SK-N-SH treated with all-trans-retinoic acid at 6 μM for 48 hours (cell line): ENCODE results near the gene EDAR.

Experiments used
- ATAC-seq: fragments of 200-7000 bp; cut with Tn5 transposase; 3 replicates; pipeline ENCODE4 v1.9.1; 2020; ENCODE audit warnings: mild to moderate bottlenecking, moderate library complexity
- BACH2 ChIP-seq: fragments of 250-450 bp; sonication (Bioruptor Pico); IDR thresholded peaks from 2 replicates; pipeline ENCODE4 v1.9.0; 2021; ENCODE audit warnings: mild to moderate bottlenecking, borderline replicate concordance
- CSDC2 ChIP-seq: fragments of 250-450 bp; sonication (Bioruptor Pico); IDR thresholded peaks from 2 replicates; pipeline ENCODE4 v1.5.0; 2020; ENCODE audit warnings: mild to moderate bottlenecking, moderate library complexity
- ESRRG ChIP-seq: fragments of 250-450 bp; sonication (Bioruptor Pico); IDR thresholded peaks from 2 replicates; pipeline ENCODE4 v1.6.1; 2021; ENCODE audit warnings: mild to moderate bottlenecking
- GLIS3 ChIP-seq: fragments of 250-450 bp; sonication (Bioruptor Pico); IDR thresholded peaks from 2 replicates; pipeline ENCODE4 v1.5.0; 2020; ENCODE audit warnings: mild to moderate bottlenecking, moderate library complexity
- OSR1 ChIP-seq: fragments of 250-450 bp; sonication (Bioruptor Pico); IDR thresholded peaks from 2 replicates; pipeline ENCODE4 v1.8.0; 2022; ENCODE audit warnings: moderate library complexity, mild to moderate bottlenecking, inconsistent platforms
- PPARA ChIP-seq: fragments of 250-450 bp; sonication (Bioruptor Pico); IDR thresholded peaks from 2 replicates; pipeline ENCODE4 v1.5.0; 2020; ENCODE audit warnings: mild to moderate bottlenecking, borderline replicate concordance
- RARB ChIP-seq: fragments of 250-450 bp; sonication (Bioruptor Pico); IDR thresholded peaks from 2 replicates; pipeline ENCODE4 v1.8.0; 2021; ENCODE audit warnings: mild to moderate bottlenecking, moderate library complexity
- SNAI2 ChIP-seq: fragments of 250-450 bp; sonication (Bioruptor Pico); IDR thresholded peaks from 2 replicates; pipeline ENCODE4 v1.5.0; 2020; ENCODE audit warnings: mild to moderate bottlenecking, moderate library complexity
- TOX ChIP-seq: fragments of 250-450 bp; sonication (Bioruptor Pico); IDR thresholded peaks from 2 replicates; pipeline ENCODE4 v1.8.0; 2021; ENCODE audit warnings: mild to moderate bottlenecking, moderate library complexity, borderline replicate concordance
- ZC3H10 ChIP-seq: fragments of 250-450 bp; sonication (Bioruptor Pico); IDR thresholded peaks from 2 replicates; pipeline ENCODE4 v1.5.1; 2021; ENCODE audit warnings: mild to moderate bottlenecking, moderate library complexity
- ZFP3 ChIP-seq: fragments of 250-450 bp; sonication (Bioruptor Pico); IDR thresholded peaks from 2 replicates; pipeline ENCODE4 v1.5.0; 2020; ENCODE audit warnings: mild to moderate bottlenecking, moderate library complexity
- ZFP30 ChIP-seq: fragments of 450-650 bp; formaldehyde crosslinking; IDR thresholded peaks from 2 replicates; pipeline ENCODE4 v1.5.0; 2022; ENCODE audit warnings: mild to moderate bottlenecking, moderate library complexity
- ZNF565 ChIP-seq: fragments of 450-650 bp; formaldehyde crosslinking; conservative IDR thresholded peaks from 2 replicates; pipeline ENCODE4 v1.5.0; 2020; ENCODE audit warnings: low read depth, mild to moderate bottlenecking, moderate library complexity
- ZNF70 ChIP-seq: fragments of 450-650 bp; formaldehyde crosslinking; IDR thresholded peaks from 2 replicates; pipeline ENCODE4 v1.5.0; 2020; ENCODE audit warnings: mild to moderate bottlenecking, moderate library complexity
- ZNF8 ChIP-seq: fragments of 450-650 bp; formaldehyde crosslinking; IDR thresholded peaks from 2 replicates; pipeline ENCODE4 v1.5.0; 2020; ENCODE audit warnings: mild to moderate bottlenecking, moderate library complexity
- TF ChIP-seq, protein P1 (sequence below): fragments of 250-450 bp; sonication (Bioruptor Pico); IDR thresholded peaks from 2 replicates; pipeline ENCODE4 v1.8.0; 2021; ENCODE audit warnings: low read depth, mild to moderate bottlenecking, moderate library complexity, borderline replicate concordance
- TF ChIP-seq, protein P2 (sequence below): fragments of 250-450 bp; sonication (Bioruptor Pico); IDR thresholded peaks from 2 replicates; pipeline ENCODE4 v1.5.0; 2020; ENCODE audit warnings: mild to moderate bottlenecking, moderate library complexity
- TF ChIP-seq, protein P3 (sequence below): fragments of 250-450 bp; sonication (Bioruptor Pico); IDR thresholded peaks from 2 replicates; pipeline ENCODE4 v1.5.1; 2021; ENCODE audit warnings: mild to moderate bottlenecking, moderate library complexity
- TF ChIP-seq, protein P4 (sequence below): fragments of 250-450 bp; sonication (Bioruptor Pico); IDR thresholded peaks from 2 replicates; pipeline ENCODE4 v1.5.1; 2020; ENCODE audit warnings: low read depth, mild to moderate bottlenecking, moderate library complexity
- TF ChIP-seq, protein P5 (sequence below): fragments of 250-450 bp; sonication (Bioruptor Pico); IDR thresholded peaks from 2 replicates; pipeline ENCODE4 v1.8.0; 2020; ENCODE audit warnings: mild to moderate bottlenecking, moderate library complexity, borderline replicate concordance

Gene EDAR

DNA sequence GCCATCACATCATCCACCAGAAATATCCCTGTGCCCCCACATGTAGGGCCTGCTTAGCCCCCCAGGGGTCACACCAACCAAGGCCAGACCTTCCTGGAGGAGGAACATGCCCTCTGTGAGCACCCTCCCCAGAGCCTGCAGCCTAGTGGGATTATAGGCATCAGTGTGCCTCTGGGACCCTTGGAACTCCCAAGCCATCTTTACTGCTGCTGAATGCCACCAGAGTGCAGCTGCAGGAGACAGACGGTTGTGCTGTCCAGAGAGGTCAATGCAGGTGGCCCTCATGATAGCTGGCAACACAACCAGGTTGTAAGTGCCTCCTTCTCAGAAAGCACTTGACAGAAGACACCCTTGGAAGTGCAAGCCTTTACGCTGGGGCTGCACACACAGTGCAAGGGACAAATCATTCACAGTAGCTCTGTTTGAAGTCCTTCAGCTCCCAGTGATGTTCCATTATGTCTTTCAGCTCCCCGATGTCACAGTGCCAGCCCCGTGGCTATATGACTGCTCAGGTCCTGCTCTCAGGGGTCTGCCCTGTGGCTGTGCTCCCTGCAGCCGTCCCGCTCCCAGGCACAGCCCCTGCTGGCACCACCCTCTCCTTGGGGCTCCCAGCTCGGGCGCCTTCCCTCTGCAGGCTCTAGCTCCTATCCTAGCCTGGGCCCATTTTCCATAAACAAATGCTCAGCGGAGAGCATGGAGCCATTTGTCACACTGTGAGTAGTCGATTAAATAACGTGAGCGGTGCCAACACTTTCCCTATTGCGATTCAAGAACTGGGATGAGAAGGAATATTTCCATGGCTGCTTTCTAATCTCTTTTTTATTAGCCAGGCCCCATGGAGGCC lies 65.1 kb downstream of the EDAR start:
- no peak for ATAC-seq
- TF ChIP-seq PPARA (CRISPR knock-in tag) (no peak), CSDC2 (no peak), ESRRG (CRISPR knock-in tag) (no peak), OSR1 (CRISPR knock-in tag) (no peak), SNAI2 (CRISPR knock-in tag) (no peak), ZNF70 (CRISPR knock-in tag) (no peak)
- TF ChIP-seq, protein P1, sequence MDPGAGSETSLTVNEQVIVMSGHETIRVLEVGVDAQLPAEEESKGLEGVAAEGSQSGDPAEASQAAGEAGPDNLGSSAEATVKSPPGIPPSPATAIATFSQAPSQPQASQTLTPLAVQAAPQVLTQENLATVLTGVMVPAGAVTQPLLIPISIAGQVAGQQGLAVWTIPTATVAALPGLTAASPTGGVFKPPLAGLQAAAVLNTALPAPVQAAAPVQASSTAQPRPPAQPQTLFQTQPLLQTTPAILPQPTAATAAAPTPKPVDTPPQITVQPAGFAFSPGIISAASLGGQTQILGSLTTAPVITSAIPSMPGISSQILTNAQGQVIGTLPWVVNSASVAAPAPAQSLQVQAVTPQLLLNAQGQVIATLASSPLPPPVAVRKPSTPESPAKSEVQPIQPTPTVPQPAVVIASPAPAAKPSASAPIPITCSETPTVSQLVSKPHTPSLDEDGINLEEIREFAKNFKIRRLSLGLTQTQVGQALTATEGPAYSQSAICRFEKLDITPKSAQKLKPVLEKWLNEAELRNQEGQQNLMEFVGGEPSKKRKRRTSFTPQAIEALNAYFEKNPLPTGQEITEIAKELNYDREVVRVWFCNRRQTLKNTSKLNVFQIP (CRISPR knock-in tag) = no peak

DNA sequence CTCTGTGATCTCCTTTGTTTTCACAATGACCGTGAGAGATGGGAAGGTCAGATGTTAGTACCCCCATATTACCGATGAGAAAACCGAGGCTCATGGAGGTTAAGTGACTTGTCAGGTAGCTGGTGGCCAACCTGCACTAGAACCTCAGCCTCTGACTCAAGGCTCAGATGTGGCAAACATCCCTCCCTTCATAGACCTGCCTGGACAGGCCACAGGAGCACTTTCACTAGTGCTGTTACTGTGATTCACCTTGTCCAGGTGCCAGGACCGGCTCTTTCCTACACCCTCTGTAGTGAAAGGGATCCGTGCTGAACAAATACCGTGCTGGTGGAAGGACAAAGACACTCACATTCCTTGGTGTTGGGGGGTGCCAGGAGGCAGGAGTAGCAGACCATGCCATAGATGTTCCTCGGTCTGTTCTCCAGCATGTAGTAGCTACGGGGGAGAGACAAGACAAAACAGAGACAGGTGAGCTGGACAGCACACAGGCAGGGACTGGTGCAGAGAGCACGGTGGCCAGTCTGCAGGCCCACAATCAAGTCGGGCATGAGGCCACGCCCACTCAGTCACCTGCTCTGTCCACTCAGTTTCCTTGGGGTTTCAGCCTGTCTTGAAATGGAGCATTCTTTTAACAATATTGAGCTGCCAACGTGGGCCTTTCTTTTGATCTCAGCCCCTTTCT lies 65.9 kb downstream of the EDAR start:
- TF ChIP-seq, protein P2, sequence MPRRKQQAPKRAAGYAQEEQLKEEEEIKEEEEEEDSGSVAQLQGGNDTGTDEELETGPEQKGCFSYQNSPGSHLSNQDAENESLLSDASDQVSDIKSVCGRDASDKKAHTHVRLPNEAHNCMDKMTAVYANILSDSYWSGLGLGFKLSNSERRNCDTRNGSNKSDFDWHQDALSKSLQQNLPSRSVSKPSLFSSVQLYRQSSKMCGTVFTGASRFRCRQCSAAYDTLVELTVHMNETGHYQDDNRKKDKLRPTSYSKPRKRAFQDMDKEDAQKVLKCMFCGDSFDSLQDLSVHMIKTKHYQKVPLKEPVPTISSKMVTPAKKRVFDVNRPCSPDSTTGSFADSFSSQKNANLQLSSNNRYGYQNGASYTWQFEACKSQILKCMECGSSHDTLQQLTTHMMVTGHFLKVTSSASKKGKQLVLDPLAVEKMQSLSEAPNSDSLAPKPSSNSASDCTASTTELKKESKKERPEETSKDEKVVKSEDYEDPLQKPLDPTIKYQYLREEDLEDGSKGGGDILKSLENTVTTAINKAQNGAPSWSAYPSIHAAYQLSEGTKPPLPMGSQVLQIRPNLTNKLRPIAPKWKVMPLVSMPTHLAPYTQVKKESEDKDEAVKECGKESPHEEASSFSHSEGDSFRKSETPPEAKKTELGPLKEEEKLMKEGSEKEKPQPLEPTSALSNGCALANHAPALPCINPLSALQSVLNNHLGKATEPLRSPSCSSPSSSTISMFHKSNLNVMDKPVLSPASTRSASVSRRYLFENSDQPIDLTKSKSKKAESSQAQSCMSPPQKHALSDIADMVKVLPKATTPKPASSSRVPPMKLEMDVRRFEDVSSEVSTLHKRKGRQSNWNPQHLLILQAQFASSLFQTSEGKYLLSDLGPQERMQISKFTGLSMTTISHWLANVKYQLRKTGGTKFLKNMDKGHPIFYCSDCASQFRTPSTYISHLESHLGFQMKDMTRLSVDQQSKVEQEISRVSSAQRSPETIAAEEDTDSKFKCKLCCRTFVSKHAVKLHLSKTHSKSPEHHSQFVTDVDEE = no peak
- TF ChIP-seq ZFP3 (CRISPR knock-in tag) = no peak
- TF ChIP-seq PPARA (CRISPR knock-in tag) = no peak
- TF ChIP-seq, protein P3, sequence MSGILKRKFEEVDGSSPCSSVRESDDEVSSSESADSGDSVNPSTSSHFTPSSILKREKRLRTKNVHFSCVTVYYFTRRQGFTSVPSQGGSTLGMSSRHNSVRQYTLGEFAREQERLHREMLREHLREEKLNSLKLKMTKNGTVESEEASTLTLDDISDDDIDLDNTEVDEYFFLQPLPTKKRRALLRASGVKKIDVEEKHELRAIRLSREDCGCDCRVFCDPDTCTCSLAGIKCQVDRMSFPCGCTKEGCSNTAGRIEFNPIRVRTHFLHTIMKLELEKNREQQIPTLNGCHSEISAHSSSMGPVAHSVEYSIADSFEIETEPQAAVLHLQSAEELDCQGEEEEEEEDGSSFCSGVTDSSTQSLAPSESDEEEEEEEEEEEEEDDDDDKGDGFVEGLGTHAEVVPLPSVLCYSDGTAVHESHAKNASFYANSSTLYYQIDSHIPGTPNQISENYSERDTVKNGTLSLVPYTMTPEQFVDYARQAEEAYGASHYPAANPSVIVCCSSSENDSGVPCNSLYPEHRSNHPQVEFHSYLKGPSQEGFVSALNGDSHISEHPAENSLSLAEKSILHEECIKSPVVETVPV = no peak
- no peak for TF ChIP-seq BACH2
- no peak for TF ChIP-seq ZNF565
- TF ChIP-seq RARB (CRISPR knock-in tag) = no peak
- TF ChIP-seq SNAI2 (CRISPR knock-in tag) = no peak
- TF ChIP-seq, protein P1 (CRISPR knock-in tag) = no peak
- TF ChIP-seq ZNF8 (CRISPR knock-in tag) = no peak
- no peak for TF ChIP-seq ZNF70 (CRISPR knock-in tag)
- no peak for TF ChIP-seq TOX (CRISPR knock-in tag)
- TF ChIP-seq, protein P4, sequence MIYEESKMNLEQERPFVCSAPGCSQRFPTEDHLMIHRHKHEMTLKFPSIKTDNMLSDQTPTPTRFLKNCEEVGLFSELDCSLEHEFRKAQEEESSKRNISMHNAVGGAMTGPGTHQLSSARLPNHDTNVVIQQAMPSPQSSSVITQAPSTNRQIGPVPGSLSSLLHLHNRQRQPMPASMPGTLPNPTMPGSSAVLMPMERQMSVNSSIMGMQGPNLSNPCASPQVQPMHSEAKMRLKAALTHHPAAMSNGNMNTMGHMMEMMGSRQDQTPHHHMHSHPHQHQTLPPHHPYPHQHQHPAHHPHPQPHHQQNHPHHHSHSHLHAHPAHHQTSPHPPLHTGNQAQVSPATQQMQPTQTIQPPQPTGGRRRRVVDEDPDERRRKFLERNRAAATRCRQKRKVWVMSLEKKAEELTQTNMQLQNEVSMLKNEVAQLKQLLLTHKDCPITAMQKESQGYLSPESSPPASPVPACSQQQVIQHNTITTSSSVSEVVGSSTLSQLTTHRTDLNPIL (CRISPR knock-in tag) = no peak
- TF ChIP-seq ZFP30 = no peak
- TF ChIP-seq, protein P5, sequence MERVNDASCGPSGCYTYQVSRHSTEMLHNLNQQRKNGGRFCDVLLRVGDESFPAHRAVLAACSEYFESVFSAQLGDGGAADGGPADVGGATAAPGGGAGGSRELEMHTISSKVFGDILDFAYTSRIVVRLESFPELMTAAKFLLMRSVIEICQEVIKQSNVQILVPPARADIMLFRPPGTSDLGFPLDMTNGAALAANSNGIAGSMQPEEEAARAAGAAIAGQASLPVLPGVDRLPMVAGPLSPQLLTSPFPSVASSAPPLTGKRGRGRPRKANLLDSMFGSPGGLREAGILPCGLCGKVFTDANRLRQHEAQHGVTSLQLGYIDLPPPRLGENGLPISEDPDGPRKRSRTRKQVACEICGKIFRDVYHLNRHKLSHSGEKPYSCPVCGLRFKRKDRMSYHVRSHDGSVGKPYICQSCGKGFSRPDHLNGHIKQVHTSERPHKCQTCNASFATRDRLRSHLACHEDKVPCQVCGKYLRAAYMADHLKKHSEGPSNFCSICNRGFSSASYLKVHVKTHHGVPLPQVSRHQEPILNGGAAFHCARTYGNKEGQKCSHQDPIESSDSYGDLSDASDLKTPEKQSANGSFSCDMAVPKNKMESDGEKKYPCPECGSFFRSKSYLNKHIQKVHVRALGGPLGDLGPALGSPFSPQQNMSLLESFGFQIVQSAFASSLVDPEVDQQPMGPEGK (CRISPR knock-in tag) = no peak
- no peak for TF ChIP-seq ESRRG (CRISPR knock-in tag)
- no peak for TF ChIP-seq ZC3H10
- no peak for TF ChIP-seq OSR1 (CRISPR knock-in tag)
- no peak for TF ChIP-seq GLIS3 (CRISPR knock-in tag)
- no peak for ATAC-seq
